ENCODE measurements around the gene TIGIT. TPM values are rescaled to one million over a fixed set of nuclear protein-coding genes. Genes with fewer than 3 reads are reported as not detected.

TIGIT gene
- total RNA-seq, 1 experiment from 2014 or later: not detected

DNA sequence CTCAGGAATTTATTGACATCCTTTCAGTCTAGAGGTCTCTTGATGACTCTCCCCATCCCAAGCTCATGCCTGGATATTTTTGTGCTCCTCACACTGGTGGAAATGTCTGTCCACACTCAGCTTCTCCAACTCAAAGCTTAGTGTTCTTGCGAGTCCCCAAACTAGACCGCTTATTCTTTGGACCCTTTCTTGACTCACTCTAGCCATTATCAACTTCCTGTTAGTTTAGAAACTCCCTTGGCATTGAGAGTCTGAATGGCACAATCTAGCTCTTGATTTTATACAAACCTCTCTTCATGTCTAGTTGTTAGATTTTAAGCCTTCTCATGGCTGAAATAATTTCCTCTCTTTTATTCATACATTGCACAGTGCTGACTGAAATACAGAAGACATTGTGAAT lies 19.6 kb downstream of the TIGIT start:
- CTCF ChIA-PET: no interaction called here
- Histone ChIP-seq H3K36me3 (ENCODE audit: insufficient read depth, low read length, poor library complexity, severe bottlenecking) (no peaks in the 10 kb centered on the region), H3K4me1 (ENCODE audit: insufficient read depth, low read length, poor library complexity, severe bottlenecking) (no peaks in the 10 kb centered on the region), H3K9me3 (ENCODE audit: low read depth, low read length, poor library complexity, severe bottlenecking) (no peaks in the 10 kb centered on the region), H3K27me3 (replicated peaks; ENCODE audit: insufficient read depth, low read depth, low read length, poor library complexity) (no peaks in the 10 kb centered on the region), H3K27ac (ENCODE audit: low read depth, low read length, poor library complexity, severe bottlenecking) (no peak overlapping the region), H3K4me3 (ENCODE audit: low read depth, low read length, poor library complexity, severe bottlenecking) (no peak overlapping the region)
- POLR2A ChIA-PET (ENCODE audit: low non-redundant PET): no interaction called here
- BruUV-seq (replicated peaks): no TSS peak
- no peak for DNase-seq (ENCODE audit: low spot score)
- TF ChIP-seq, protein P1, sequence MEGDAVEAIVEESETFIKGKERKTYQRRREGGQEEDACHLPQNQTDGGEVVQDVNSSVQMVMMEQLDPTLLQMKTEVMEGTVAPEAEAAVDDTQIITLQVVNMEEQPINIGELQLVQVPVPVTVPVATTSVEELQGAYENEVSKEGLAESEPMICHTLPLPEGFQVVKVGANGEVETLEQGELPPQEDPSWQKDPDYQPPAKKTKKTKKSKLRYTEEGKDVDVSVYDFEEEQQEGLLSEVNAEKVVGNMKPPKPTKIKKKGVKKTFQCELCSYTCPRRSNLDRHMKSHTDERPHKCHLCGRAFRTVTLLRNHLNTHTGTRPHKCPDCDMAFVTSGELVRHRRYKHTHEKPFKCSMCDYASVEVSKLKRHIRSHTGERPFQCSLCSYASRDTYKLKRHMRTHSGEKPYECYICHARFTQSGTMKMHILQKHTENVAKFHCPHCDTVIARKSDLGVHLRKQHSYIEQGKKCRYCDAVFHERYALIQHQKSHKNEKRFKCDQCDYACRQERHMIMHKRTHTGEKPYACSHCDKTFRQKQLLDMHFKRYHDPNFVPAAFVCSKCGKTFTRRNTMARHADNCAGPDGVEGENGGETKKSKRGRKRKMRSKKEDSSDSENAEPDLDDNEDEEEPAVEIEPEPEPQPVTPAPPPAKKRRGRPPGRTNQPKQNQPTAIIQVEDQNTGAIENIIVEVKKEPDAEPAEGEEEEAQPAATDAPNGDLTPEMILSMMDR (conservative IDR thresholded peaks at IDR 0.05; ENCODE audit: low read depth, low read length): no peak
- TF ChIP-seq EZH2 (IDR thresholded peaks at IDR 0.05; ENCODE audit: borderline replicate concordance, low read depth, low read length, poor library complexity, severe bottlenecking): no peak
- intact Hi-C loops (cut with micrococcal nuclease; ENCODE audit: unreplicated experiment): no loop called here

DNA sequence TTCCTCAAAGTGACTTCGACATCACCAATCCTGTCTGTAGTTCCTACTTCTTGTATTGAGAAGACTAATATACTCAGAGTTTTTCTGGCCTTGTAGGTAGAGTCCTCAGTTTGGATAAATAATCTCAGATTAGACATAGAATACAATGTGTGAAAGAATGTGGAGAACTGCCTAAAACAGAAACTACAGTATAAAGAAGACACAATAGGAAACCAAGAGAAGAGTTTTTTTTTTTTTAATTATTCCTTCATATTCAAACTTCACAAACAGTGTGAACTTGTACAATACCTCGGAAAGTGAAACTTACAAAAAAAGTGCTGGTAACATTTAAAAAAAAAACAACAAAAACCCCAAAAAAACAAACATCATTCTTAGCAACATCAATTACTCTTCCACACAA lies 20.5 kb downstream of the TIGIT start:
- H3K27ac ChIP-seq (ENCODE audit: low read depth, low read length, poor library complexity, severe bottlenecking): no peak overlapping the region
- H3K4me1 ChIP-seq (ENCODE audit: insufficient read depth, low read length, poor library complexity, severe bottlenecking): no peaks in the 10 kb centered on the region
- intact Hi-C loops (cut with micrococcal nuclease; ENCODE audit: unreplicated experiment): no loop called here
- no peaks in the 10 kb centered on the region for H3K36me3 ChIP-seq (ENCODE audit: insufficient read depth, low read length, poor library complexity, severe bottlenecking)
- no peak for TF ChIP-seq EZH2 (IDR thresholded peaks at IDR 0.05; ENCODE audit: borderline replicate concordance, low read depth, low read length, poor library complexity, severe bottlenecking)
- TF ChIP-seq, protein P1 (conservative IDR thresholded peaks at IDR 0.05; ENCODE audit: low read depth, low read length): no peak
- H3K27me3 ChIP-seq (replicated peaks; ENCODE audit: insufficient read depth, low read depth, low read length, poor library complexity): no peaks in the 10 kb centered on the region
- no peak overlapping the region for H3K4me3 ChIP-seq (ENCODE audit: low read depth, low read length, poor library complexity, severe bottlenecking)
- ChIA-PET POLR2A (ENCODE audit: low non-redundant PET) (no interaction called here), CTCF (no interaction called here)
- no peak for DNase-seq (ENCODE audit: low spot score)
- H3K9me3 ChIP-seq (ENCODE audit: low read depth, low read length, poor library complexity, severe bottlenecking): no peaks in the 10 kb centered on the region
- no TSS peak for BruUV-seq (replicated peaks)

DNA sequence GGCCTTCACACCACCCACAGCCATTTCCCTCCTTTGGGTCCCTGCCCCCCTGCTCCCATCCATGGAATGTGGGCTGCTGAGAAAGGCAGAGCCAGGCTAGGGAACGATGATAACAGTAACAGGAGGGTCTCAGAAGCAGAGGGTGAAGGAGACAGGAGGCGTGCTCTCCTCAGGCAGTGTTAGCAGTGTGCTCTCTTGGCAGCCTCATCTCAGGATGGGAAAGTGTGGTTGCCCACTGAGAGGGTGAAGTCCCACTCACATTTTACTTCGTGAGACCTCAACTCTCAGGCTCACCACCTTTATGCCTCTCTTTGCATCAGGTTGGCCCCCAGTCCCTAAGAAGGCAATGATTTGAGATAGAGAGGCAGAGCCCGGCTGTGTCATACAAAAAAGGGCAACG lies 24.5 kb downstream of the TIGIT start:
- intact Hi-C loops (cut with micrococcal nuclease; ENCODE audit: unreplicated experiment): no loop called here
- H3K4me1 ChIP-seq (ENCODE audit: insufficient read depth, low read length, poor library complexity, severe bottlenecking): no peaks in the 10 kb centered on the region
- no peak overlapping the region for H3K27ac ChIP-seq (ENCODE audit: low read depth, low read length, poor library complexity, severe bottlenecking)
- no peaks in the 10 kb centered on the region for H3K27me3 ChIP-seq (replicated peaks; ENCODE audit: insufficient read depth, low read depth, low read length, poor library complexity)
- no peak overlapping the region for H3K4me3 ChIP-seq (ENCODE audit: low read depth, low read length, poor library complexity, severe bottlenecking)
- TF ChIP-seq, protein P1 (conservative IDR thresholded peaks at IDR 0.05; ENCODE audit: low read depth, low read length): no peak
- TF ChIP-seq EZH2 (IDR thresholded peaks at IDR 0.05; ENCODE audit: borderline replicate concordance, low read depth, low read length, poor library complexity, severe bottlenecking): no peak
- DNase-seq (ENCODE audit: low spot score): no peak
- BruUV-seq (replicated peaks): no TSS peak
- ChIA-PET POLR2A (ENCODE audit: low non-redundant PET) (no interaction called here), CTCF (no interaction called here)
- no peaks in the 10 kb centered on the region for H3K36me3 ChIP-seq (ENCODE audit: insufficient read depth, low read length, poor library complexity, severe bottlenecking)
- H3K9me3 ChIP-seq (ENCODE audit: low read depth, low read length, poor library complexity, severe bottlenecking): no peaks in the 10 kb centered on the region

All from A673 (cell line).